ENCODE results near the gene CLPTM1L. TPM values are rescaled to one million over a fixed set of nuclear protein-coding genes. Genes with fewer than 3 reads are reported as not detected.

CLPTM1L gene
- total and polyA plus RNA-seq, 7 donors, result 33.1 to 90.5 (median 52.5) TPM

DNA sequence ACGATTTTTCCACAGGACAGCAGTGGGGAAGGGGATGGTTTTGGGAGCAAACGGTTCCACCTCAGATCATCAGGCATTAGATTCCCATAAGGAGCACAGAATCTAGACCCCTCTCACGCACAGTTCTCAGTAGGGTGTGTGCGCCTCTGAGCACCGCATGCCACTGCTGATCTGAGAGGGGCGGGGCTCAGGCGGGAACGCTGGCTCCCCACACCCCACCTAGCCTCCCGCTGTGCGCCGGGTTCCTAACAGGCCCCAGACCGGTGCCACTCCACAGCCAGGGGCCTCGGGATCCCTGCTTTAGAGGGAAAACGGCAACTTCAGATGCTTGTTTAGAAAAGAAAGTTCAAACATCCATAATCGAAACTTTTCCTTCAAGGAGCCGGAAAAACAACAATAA lies 70.4 kb downstream of the CLPTM1L start:
- intact Hi-C loops (cut with DNase I), result no loop called here
- Histone ChIP-seq H3K9me3 (no peaks in the 10 kb centered on the region), H3K36me3 (no peaks in the 10 kb centered on the region), H3K27me3 (peaks cover 0 to 5% (median 0%) of the 10 kb centered on the region in 3 donors), H3K4me3 (no peak overlapping the region), H3K4me1 (no peaks in the 10 kb centered on the region), H3K27ac (no peak overlapping the region)
- no peak for DNase-seq
- TF ChIP-seq EP300 (IDR thresholded peaks at IDR 0.05) (no peak), POLR2AphosphoS5 (IDR thresholded peaks at IDR 0.05) (no peak), POLR2A (IDR thresholded peaks at IDR 0.05) (no peak)
- TF ChIP-seq, protein P1, sequence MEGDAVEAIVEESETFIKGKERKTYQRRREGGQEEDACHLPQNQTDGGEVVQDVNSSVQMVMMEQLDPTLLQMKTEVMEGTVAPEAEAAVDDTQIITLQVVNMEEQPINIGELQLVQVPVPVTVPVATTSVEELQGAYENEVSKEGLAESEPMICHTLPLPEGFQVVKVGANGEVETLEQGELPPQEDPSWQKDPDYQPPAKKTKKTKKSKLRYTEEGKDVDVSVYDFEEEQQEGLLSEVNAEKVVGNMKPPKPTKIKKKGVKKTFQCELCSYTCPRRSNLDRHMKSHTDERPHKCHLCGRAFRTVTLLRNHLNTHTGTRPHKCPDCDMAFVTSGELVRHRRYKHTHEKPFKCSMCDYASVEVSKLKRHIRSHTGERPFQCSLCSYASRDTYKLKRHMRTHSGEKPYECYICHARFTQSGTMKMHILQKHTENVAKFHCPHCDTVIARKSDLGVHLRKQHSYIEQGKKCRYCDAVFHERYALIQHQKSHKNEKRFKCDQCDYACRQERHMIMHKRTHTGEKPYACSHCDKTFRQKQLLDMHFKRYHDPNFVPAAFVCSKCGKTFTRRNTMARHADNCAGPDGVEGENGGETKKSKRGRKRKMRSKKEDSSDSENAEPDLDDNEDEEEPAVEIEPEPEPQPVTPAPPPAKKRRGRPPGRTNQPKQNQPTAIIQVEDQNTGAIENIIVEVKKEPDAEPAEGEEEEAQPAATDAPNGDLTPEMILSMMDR (IDR thresholded peaks at IDR 0.05), result no peak
- 91 to 92% methylated on average over 16 of the region's 16 CpGs for WGBS, 2 donors

GRCh38 chr5:1273745-1274144 lies 71.2 kb downstream of the CLPTM1L start:
- WGBS, 2 donors, result 95 to 97% methylated on average over 20 of the region's 20 CpGs
- TF ChIP-seq, protein P1 (IDR thresholded peaks at IDR 0.05), result no peak
- no peak for TF ChIP-seq EP300 (IDR thresholded peaks at IDR 0.05)

DNA sequence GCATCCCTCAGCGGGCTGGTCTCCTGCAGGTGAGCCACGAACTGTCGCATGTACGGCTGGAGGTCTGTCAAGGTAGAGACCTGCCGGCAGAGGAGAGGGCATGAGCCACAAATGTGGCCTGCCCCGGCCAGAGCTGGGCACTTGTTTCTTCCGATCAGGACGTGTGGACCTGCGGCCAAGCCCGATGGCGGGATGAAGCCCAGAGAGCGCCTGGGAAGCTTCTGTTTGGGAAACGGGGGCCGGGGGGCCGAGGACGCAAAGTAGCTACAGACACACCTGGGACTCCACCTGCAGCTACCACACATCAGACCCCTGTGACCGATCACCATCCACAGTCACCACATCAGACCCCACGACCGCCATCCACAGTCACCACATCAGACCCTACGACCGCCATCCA lies 72.7 kb downstream of the CLPTM1L start:
- peaks cover 0 to 5% (median 0%) of the 10 kb centered on the region in 3 donors for H3K27me3 ChIP-seq
- no peaks in the 10 kb centered on the region for H3K36me3 ChIP-seq
- H3K9me3 ChIP-seq, result no peaks in the 10 kb centered on the region
- no peak overlapping the region for H3K27ac ChIP-seq
- intact Hi-C loops (cut with DNase I), result no loop called here
- no peaks in the 10 kb centered on the region for H3K4me1 ChIP-seq
- no peak for DNase-seq
- TF ChIP-seq, protein P1 (IDR thresholded peaks at IDR 0.05), result no peak
- TF ChIP-seq POLR2AphosphoS5 (IDR thresholded peaks at IDR 0.05) (no peak), POLR2A (IDR thresholded peaks at IDR 0.05) (no peak), EP300 (IDR thresholded peaks at IDR 0.05) (no peak)
- no peak overlapping the region for H3K4me3 ChIP-seq
- 97% methylated on average over 21 of the region's 21 CpGs for WGBS, 2 donors

More at GRCh38 chr5:1273745-1274144, 71.2 kb downstream of the CLPTM1L start:
- DNase-seq, result no peak
- H3K9me3 ChIP-seq, result no peaks in the 10 kb centered on the region
- intact Hi-C loops (cut with DNase I), result no loop called here
- H3K4me1 ChIP-seq, result no peaks in the 10 kb centered on the region
- no peaks in the 10 kb centered on the region for H3K36me3 ChIP-seq
- no peak overlapping the region for H3K27ac ChIP-seq
- no peak overlapping the region for H3K4me3 ChIP-seq
- H3K27me3 ChIP-seq, result peaks cover 0 to 5% (median 0%) of the 10 kb centered on the region in 3 donors

GRCh38 chr5:1270933-1271914 lies 73.7 kb downstream of the CLPTM1L start:
- WGBS, 2 donors, result 94 to 95% methylated on average over 39 of the region's 39 CpGs
- DNase-seq, result no peak
- intact Hi-C loops (cut with DNase I), result no loop called here

DNA sequence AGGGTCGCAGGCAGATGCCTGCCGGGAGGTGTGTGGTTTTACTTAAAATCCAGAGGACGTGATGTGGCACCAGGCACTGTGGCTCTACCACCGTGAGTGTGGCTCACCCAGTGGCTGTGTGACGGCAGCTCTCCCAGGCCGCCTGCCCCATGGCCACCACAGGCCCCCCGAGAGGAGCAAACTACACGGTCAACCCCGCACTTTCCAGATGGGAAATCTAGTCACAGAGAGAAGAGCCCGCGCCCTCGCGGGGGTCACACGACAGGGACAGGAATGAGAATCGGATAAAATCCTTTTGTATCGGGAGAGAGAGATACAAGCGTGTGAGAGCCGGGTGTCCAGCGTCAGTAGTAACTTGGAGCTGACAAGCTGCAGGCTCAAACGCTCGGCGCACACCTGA lies 74.5 kb downstream of the CLPTM1L start:
- DNase-seq, result no peak

More at GRCh38 chr5:1270933-1271914, 73.7 kb downstream of the CLPTM1L start:
- TF ChIP-seq POLR2AphosphoS5 (IDR thresholded peaks at IDR 0.05), result no peak
- TF ChIP-seq POLR2A (IDR thresholded peaks at IDR 0.05), result no peak
- Histone ChIP-seq H3K4me1 (no peaks in the 10 kb centered on the region), H3K4me3 (no peak overlapping the region), H3K27ac (no peak overlapping the region), H3K9me3 (no peaks in the 10 kb centered on the region), H3K36me3 (no peaks in the 10 kb centered on the region), H3K27me3 (peaks cover 0 to 5% (median 0%) of the 10 kb centered on the region in 3 donors)

More for the DNA sequence above, 74.5 kb downstream of the CLPTM1L start:
- 96% methylated on average over 22 of the region's 22 CpGs for WGBS, 2 donors
- Histone ChIP-seq H3K27me3 (peaks cover 0 to 5% (median 0%) of the 10 kb centered on the region in 3 donors), H3K4me3 (no peak overlapping the region), H3K9me3 (no peaks in the 10 kb centered on the region), H3K4me1 (no peaks in the 10 kb centered on the region), H3K27ac (no peak overlapping the region), H3K36me3 (no peaks in the 10 kb centered on the region)
- intact Hi-C loops (cut with DNase I), result no loop called here
- no peak for TF ChIP-seq EP300 (IDR thresholded peaks at IDR 0.05)
- TF ChIP-seq POLR2A (IDR thresholded peaks at IDR 0.05), result no peak
- no peak for TF ChIP-seq POLR2AphosphoS5 (IDR thresholded peaks at IDR 0.05)
- TF ChIP-seq, protein P1 (IDR thresholded peaks at IDR 0.05), result no peak

All from sigmoid colon (tissue), 7 donors.